NB4 (cell line): ENCODE measurements around the gene SHANK1.

Experiments used
- DNase-seq: peaks from one replicate; pipeline ENCODE4 v3.0.0; 2010; ENCODE audit warnings: low read depth
- H3K4me3 ChIP-seq: one replicate; pipeline ENCODE4 v1.5.1; 2011; ENCODE audit warnings: mild to moderate bottlenecking, low read depth, low read length, moderate library complexity
- CTCF ChIP-seq: IDR thresholded peaks from one replicate; pipeline ENCODE4 v1.5.1; 2012; ENCODE audit warnings: low read depth, low read length
- MYC ChIP-seq: IDR thresholded peaks from 2 replicates; pipeline ENCODE4 v1.6.1; 2011; ENCODE audit warnings: low read depth, low read length
- POLR2A ChIP-seq: IDR thresholded peaks from 2 replicates; pipeline ENCODE4 v1.6.1; 2011; ENCODE audit warnings: mild to moderate bottlenecking; ENCODE audit not compliant: insufficient read length; ENCODE audit errors: extremely low read depth
- TF ChIP-seq, protein P1 (sequence below): IDR thresholded peaks from 2 replicates; pipeline ENCODE4 v1.6.1; 2011; ENCODE audit warnings: low read depth, low read length

Gene SHANK1

GRCh38 chr19:50718255-50719118 lies 1.1 kb downstream of the SHANK1 start:
- peak; percentile 28 for DNase-seq
- peak overlapping the region; percentile 38 for H3K4me3 ChIP-seq
- TF ChIP-seq POLR2A: no peak

DNA sequence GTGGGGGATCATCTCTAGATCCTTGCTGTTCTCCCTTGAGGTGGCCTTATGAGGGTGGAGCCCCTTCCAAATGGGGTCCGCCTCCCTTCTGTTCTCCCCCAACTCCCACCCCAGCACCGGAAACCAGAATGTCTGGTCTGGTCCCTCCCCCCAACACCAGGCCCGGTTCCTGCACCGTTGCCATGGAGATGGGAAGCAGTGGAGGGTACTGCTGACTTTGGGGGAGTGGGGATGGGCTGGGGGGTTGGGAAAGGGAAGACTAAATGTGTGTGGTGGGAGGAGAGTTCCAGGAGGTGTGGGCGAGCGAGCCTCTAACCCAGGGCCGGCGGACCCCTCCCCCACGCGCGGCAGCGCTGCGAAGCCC lies 1.7 kb downstream of the SHANK1 start:
- TF ChIP-seq, protein P1, sequence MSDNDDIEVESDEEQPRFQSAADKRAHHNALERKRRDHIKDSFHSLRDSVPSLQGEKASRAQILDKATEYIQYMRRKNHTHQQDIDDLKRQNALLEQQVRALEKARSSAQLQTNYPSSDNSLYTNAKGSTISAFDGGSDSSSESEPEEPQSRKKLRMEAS: no peak
- no peak for TF ChIP-seq MYC
- TF ChIP-seq POLR2A: no peak
- no peak for TF ChIP-seq CTCF
- no peak for DNase-seq
- H3K4me3 ChIP-seq: no peak overlapping the region

DNA sequence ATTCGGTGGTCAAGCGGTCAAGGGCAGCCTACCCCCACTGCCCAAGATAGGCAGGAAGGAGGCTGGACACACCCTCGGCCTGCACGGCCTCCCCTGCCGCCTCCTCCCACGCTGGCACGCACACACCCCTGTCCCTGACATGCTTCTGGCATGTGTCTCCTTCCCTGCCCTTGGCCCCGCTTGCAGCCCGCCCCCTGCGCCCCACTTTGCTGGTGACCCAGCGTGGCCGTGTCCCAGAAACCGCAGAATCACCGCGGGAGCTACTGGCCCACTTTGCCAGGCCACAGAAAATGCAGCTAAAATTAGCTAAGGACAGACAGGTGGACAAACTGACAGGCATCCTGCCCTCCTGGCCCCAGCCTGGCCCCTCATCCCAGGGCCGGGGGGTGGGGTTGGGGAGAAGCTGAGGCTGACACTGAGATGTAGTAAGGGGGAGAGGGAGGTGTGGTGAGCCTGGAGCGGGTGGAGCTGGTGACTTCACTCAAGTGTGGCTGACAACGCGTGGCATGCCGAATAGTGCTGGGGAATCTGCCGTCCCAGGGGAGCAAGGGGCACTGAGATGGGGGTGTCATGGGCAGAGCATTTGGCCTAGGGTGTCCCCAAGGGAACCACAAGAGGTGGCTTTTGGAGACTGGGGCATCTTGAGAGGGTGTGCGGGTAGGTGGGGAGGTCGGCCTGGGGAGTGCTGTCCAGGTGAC lies 2.4 kb downstream of the SHANK1 start:
- H3K4me3 ChIP-seq: no peak overlapping the region
- TF ChIP-seq, protein P1: no peak
- TF ChIP-seq MYC: no peak
- TF ChIP-seq POLR2A: no peak
- no peak for TF ChIP-seq CTCF
- peak; percentile 29 for DNase-seq

- TF ChIP-seq CTCF (no peak), POLR2A (no peak), MYC (no peak)
- TF ChIP-seq, protein P1: no peak
- no peak for DNase-seq
- no peak overlapping the region for H3K4me3 ChIP-seq
Observed at GRCh38 chr19:50716178-50717025, 3.2 kb downstream of the SHANK1 start.

DNA sequence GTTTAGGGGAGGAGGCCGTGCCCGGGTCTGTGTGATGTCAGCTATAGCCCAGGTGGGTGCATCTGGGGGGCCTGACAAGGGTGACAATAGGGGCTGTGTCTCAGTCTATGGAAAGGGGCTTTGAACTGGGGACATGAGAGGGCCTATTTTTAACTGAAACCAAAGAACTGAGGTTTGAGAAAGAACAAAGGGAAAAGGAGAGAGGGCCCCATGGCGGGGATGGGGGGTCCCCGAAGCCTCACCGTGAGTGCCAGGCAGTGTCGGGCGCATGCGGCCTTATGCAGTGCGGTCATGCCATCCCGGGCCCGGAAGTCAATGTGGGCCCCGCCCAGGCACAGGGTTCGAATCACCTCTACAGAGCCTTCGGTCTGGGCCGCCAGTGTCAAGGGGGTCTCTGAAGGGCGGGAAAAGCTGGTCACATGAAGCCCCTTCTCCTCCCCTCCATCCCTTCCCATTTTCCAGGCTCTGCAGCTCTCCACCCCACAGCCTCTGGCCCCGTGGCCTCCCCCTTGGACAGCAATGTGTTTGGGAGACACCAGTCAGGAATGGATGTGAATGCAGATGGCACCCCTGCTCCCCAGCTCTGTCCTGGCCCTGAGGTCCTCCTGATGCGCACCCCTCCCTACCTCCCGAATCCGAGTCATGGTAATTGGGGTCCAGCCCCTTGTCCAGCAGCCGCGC lies 5.9 kb downstream of the SHANK1 start:
- H3K4me3 ChIP-seq: no peak overlapping the region
- no peak for DNase-seq
- TF ChIP-seq POLR2A (no peak), CTCF (no peak), MYC (no peak)
- TF ChIP-seq, protein P1: no peak
